Putamen (tissue), 1 donor: ENCODE results near the gene UTY.
"Not testable (repeated sequence)": the region's sequence is repeated elsewhere in the genome, so short reads cannot be mapped to it uniquely, and the experiment has no call there.

Source experiments
- DNase-seq: peaks from one replicate; pipeline ENCODE4 v3.0.0-alpha.2; 2016; ENCODE audit warnings: low spot score

Gene UTY

GRCh38 chrY:13299411-13299810, 180.4 kb downstream of the UTY start:
- no peak for DNase-seq

GRCh38 chrY:13296176-13296890, 183.5 kb downstream of the UTY start:
- DNase-seq: no peak

- no peak for DNase-seq
Measured at GRCh38 chrY:13295026-13295425, 184.8 kb downstream of the UTY start.

GRCh38 chrY:13291199-13291598, 188.6 kb downstream of the UTY start:
- no peak for DNase-seq

GRCh38 chrY:13282151-13283054, 197.4 kb downstream of the UTY start:
- DNase-seq: not testable (repeated sequence)

GRCh38 chrY:13279561-13279960, 200.3 kb downstream of the UTY start:
- DNase-seq: no peak

GRCh38 chrY:13271706-13272105, 208.1 kb downstream of the UTY start:
- no peak for DNase-seq

GRCh38 chrY:13253941-13254440, 225.8 kb downstream of the UTY start:
- DNase-seq: not testable (repeated sequence)

GRCh38 chrY:13250421-13250820, 229.4 kb downstream of the UTY start:
- DNase-seq: no peak

- no peak for DNase-seq
Measured at GRCh38 chrY:13243716-13244115, 236.1 kb downstream of the UTY start.

- DNase-seq: peak; percentile 28
Measured at GRCh38 chrY:13233901-13234300, 245.9 kb downstream of the UTY start.

GRCh38 chrY:13233118-13233517, 246.7 kb downstream of the UTY start:
- DNase-seq: no peak

- DNase-seq: no peak
Measured at GRCh38 chrY:13227354-13227953, 252.4 kb downstream of the UTY start.

- DNase-seq: no peak
Measured at GRCh38 chrY:13210961-13211646, 268.7 kb downstream of the UTY start.

- DNase-seq: no peak
Measured at GRCh38 chrY:13205214-13205613, 274.6 kb downstream of the UTY start.
